A549 (cell line): ENCODE results near the gene RAB5IF. TPM values are rescaled to one million over a fixed set of nuclear protein-coding genes. Genes with fewer than 3 reads are reported as not detected.

Experiments used
- ATAC-seq, 2 experiments: fragments of 200-7000 bp in 1 of 2; fragments of >200 bp in 1 of 2; cut with Nextera tagmentation in 1 of 2; cut with Tn5 transposase in 1 of 2; 3 replicates each; pipeline versions ENCODE4 v1.8.0 to v1.9.1; 2018 to 2020; ENCODE audit warnings: mild to moderate bottlenecking in 1 of 2, moderate library complexity in 1 of 2
- CTCF ChIA-PET: fragments of 300-600 bp; sonication (Branson Sonifier 250); formaldehyde crosslinking; extraction: SDS; loops from one replicate; lab custom pipeline; 2021; ENCODE audit warnings: antibody characterized with exemption, inconsistent platforms; lab: Yijun Ruan, JAX
- POLR2A ChIA-PET: fragments of 350-600 bp; formaldehyde crosslinking; extraction: SDS; loops from one replicate; lab custom pipeline; 2021; ENCODE audit warnings: antibody characterized with exemption, inconsistent platforms; lab: Yijun Ruan, JAX
- DNase-seq, 2 experiments: peaks; one replicate each; pipeline versions ENCODE4 v3.0.0 to v3.0.0-alpha.2; 2011 to 2016; ENCODE audit warnings: low read depth in 1 of 2, low spot score in 1 of 2
- FAIRE-seq: peaks from 2 replicates; lab custom pipeline; 2011; peaks lifted over from hg19 to GRCh38; lab: Jason Lieb, UNC
- H3K27ac ChIP-seq, 2 experiments: fragments of >200 bp; sonication (Bioruptor Twin); formaldehyde crosslinking; 3 replicates each; pipeline ENCODE4 v1.5.1; 2016 to 2017
- H3K4me1 ChIP-seq: fragments of >200 bp; sonication (Bioruptor Twin); formaldehyde crosslinking; 3 replicates; pipeline ENCODE4 v1.6.1; 2016
- H3K4me2 ChIP-seq: fragments of >200 bp; sonication (Bioruptor Twin); formaldehyde crosslinking; 3 replicates; pipeline ENCODE4 v1.6.1; 2016
- H3K4me3 ChIP-seq: fragments of >200 bp; sonication (Bioruptor Twin); formaldehyde crosslinking; 3 replicates; pipeline ENCODE4 v1.5.1; 2016
- H3K9me3 ChIP-seq: fragments of >200 bp; sonication (Bioruptor Twin); formaldehyde crosslinking; 3 replicates; pipeline ENCODE4 v1.6.1; 2016
- BCL3 ChIP-seq: fragments of >200 bp; sonication (Bioruptor Twin); formaldehyde crosslinking; IDR thresholded peaks from 3 replicates; pipeline ENCODE4 v1.6.1; 2016
- CBX2 ChIP-seq: fragments of 200-600 bp; sonication (generic); IDR thresholded peaks from 2 replicates; pipeline ENCODE4 v1.6.1; 2016; ENCODE audit warnings: low read depth, mild to moderate bottlenecking, borderline replicate concordance
- E2F6 ChIP-seq: IDR thresholded peaks from 2 replicates; pipeline ENCODE4 v1.6.1; 2012; ENCODE audit warnings: low read depth, borderline replicate concordance
- EHF ChIP-seq: fragments of 250-450 bp; sonication (Bioruptor Pico); IDR thresholded peaks from 2 replicates; pipeline ENCODE4 v1.5.0; 2020; ENCODE audit warnings: mild to moderate bottlenecking
- EHMT2 ChIP-seq: fragments of 200-600 bp; sonication (generic); IDR thresholded peaks from 2 replicates; pipeline ENCODE4 v1.6.1; 2016; ENCODE audit warnings: antibody characterized with exemption, low read depth, mild to moderate bottlenecking, moderate library complexity
- JUNB ChIP-seq: fragments of >200 bp; sonication (Bioruptor Twin); formaldehyde crosslinking; IDR thresholded peaks from 2 replicates; pipeline ENCODE4 v1.6.1; 2016
- KDM1A ChIP-seq: fragments of 200-600 bp; sonication (generic); IDR thresholded peaks from 2 replicates; pipeline ENCODE4 v1.6.1; 2016; ENCODE audit warnings: low read depth, mild to moderate bottlenecking
- MAFK ChIP-seq: fragments of 450-650 bp; IDR thresholded peaks from 2 replicates; pipeline ENCODE4 v1.6.1; 2014; ENCODE audit not compliant: partially characterized antibody
- NFE2L2 ChIP-seq: fragments of 150-350 bp; conservative IDR thresholded peaks from 2 replicates; pipeline ENCODE4 v1.6.1; 2014; ENCODE audit warnings: low read length
- POLR2AphosphoS2 ChIP-seq: conservative IDR thresholded peaks from 2 replicates; pipeline ENCODE4 v1.6.1; 2012; ENCODE audit warnings: low read length, improper control_type of control experiment, inconsistent platforms
- RARB ChIP-seq: fragments of 250-450 bp; sonication (Bioruptor Pico); IDR thresholded peaks from 2 replicates; pipeline ENCODE4 v1.8.0; 2021; ENCODE audit warnings: mild to moderate bottlenecking, moderate library complexity
- ZNF302 ChIP-seq: fragments of 250-450 bp; sonication (Bioruptor Pico); IDR thresholded peaks from 2 replicates; pipeline ENCODE4 v1.9.0; 2021; ENCODE audit warnings: inconsistent platforms, mild to moderate bottlenecking, moderate library complexity
- WGBS: methylation state at CpG from one replicate; pipeline ENCODE4 v1.1.6; 2017; ENCODE audit errors: missing lambda C conversion rate; 5-methylcytosine and 5-hydroxymethylcytosine counted together
- polyA plus RNA-seq, 4 experiments: library from polyadenylated mRNA; depleted of rRNA in 3 of 4; stranded (reverse); fragments of >200 nt; fragmentation: RNase III in 1 of 4; extraction: RNeasy Plus Mini Kit Qiagen cat#74134 plus additional on column Dnase treatment in 1 of 4; gene quantifications; 2 replicates in 3 of 4; 3 replicates in 1 of 4; pipeline ENCODE4 v1.2.3, GENCODE V29; 2011 to 2017

The RAB5IF gene
- polyA plus RNA-seq, 2 of the 4 experiments (the other 2 are of a cell fraction), result 246 to 345 TPM

- ChIA-PET CTCF (interaction anchor here (0.9 to 3.4 kb wide), 3 partner anchors 12 to 21 kb away, joined by 3 to 37 read pairs (median 5); partner anchors contain the start of gene RAB5IF), POLR2A (no interaction called here)
- H3K4me3 ChIP-seq, result no peak overlapping the region
- no peaks in the 10 kb centered on the region for H3K9me3 ChIP-seq
- H3K27ac ChIP-seq, result no peak overlapping the region
- ATAC-seq (no peak), FAIRE-seq (no peak), DNase-seq (no peak)
- 89% methylated on average over 5 of the region's 5 CpGs for whole genome bisulfite sequencing
- TF ChIP-seq KDM1A, result no peak
- TF ChIP-seq RARB (CRISPR knock-in tag), result no peak
- no peak for TF ChIP-seq MAFK
- TF ChIP-seq EHMT2, result no peak
- TF ChIP-seq POLR2AphosphoS2, result no peak
- TF ChIP-seq BCL3, result no peak
- TF ChIP-seq CBX2, result no peak
- no peak overlapping the region for H3K4me2 ChIP-seq
- no peaks in the 10 kb centered on the region for H3K4me1 ChIP-seq
These were observed 12.1 kb upstream of the RAB5IF start for GRCh38 chr20:36593347-36593929.

GRCh38 chr20:36599912-36600345, 5.7 kb upstream of the RAB5IF start:
- POLR2A ChIA-PET, result no interaction called here
- ATAC-seq (no peak), FAIRE-seq (no peak), DNase-seq (no peak)
- Histone ChIP-seq H3K4me1 (peaks cover 3% of the 10 kb centered on the region; the same call in 2 of the 3 replicates), H3K4me3 (no peak overlapping the region), H3K9me3 (no peaks in the 10 kb centered on the region), H3K27ac (no peak overlapping the region), H3K4me2 (no peak overlapping the region)
- 63% methylated on average over 5 of the region's 5 CpGs for WGBS
- CTCF ChIA-PET, result interaction anchor here (0.9 kb wide), 1 partner anchor 208 kb away, joined by 3 read pairs; no protein-coding TSS in a partner anchor
- TF ChIP-seq NFE2L2, result no peak

GRCh38 chr20:36601540-36601939, 4.0 kb upstream of the RAB5IF start:
- H3K27ac ChIP-seq, result no peak overlapping the region
- DNase-seq (no peak), FAIRE-seq (no peak), ATAC-seq (no peak)
- 41% methylated on average over 1 of the region's 1 CpG for WGBS
- H3K4me3 ChIP-seq, result no peak overlapping the region
- no peak for TF ChIP-seq ZNF302 (CRISPR knock-in tag)
- CTCF ChIA-PET, result no interaction called here
- POLR2A ChIA-PET, result no interaction called here
- H3K4me2 ChIP-seq, result no peak overlapping the region
- no peaks in the 10 kb centered on the region for H3K9me3 ChIP-seq
- peaks cover 5% of the 10 kb centered on the region; the same call in 2 of the 3 replicates for H3K4me1 ChIP-seq

GRCh38 chr20:36604952-36605398, 604 bp upstream of the RAB5IF start:
- Histone ChIP-seq H3K9me3 (no peaks in the 10 kb centered on the region), H3K4me3 (peak overlapping the region; percentile 35; the same call in 2 of the 3 replicates), H3K4me2 (peak overlapping the region; percentile 86), H3K4me1 (peaks cover 22% of the 10 kb centered on the region), H3K27ac (peak overlapping the region; percentile 78 to 82)
- TF ChIP-seq JUNB (no peak), EHF (no peak), E2F6 (no peak)
- ChIA-PET POLR2A (interaction anchor here (1.1 to 1.4 kb wide), 2 partner anchors 9 to 16 kb away, joined by 3 to 5 read pairs; no protein-coding TSS in a partner anchor), CTCF (interaction anchor here (0.6 to 4.3 kb wide), 42 partner anchors 7 to 449 kb away, joined by 3 to 54 read pairs (median 4); partner anchors contain the start of genes DSN1 and TGIF2)
- ATAC-seq, result peak; percentile 1 to 8; a peak in 3 of 6 replicates
- DNase-seq, result no peak
- 49% methylated on average over 15 of the region's 15 CpGs for WGBS
- no peak for FAIRE-seq
